Activated CD4-positive, alpha-beta T cell treated with anti-CD3 and anti-CD28 coated beads, Interleukin-2, amount 10 ng/mL, durations not matched to agents 7 days and 5 days (primary cell): Measurements from ENCODE around the gene YWHAH. TPM values are rescaled to one million over a fixed set of nuclear protein-coding genes. Genes with fewer than 3 reads are reported as not detected.

Source experiments
- CTCF ChIA-PET: fragments of 350-600 bp; sonication (Branson Sonifier 250); formaldehyde crosslinking; loops from one replicate; lab custom pipeline; 2021; ENCODE audit warnings: antibody characterized with exemption; lab: Charles Lee
- POLR2A ChIA-PET: fragments of 350-600 bp; sonication (Branson Sonifier 250); formaldehyde crosslinking; loops from one replicate; lab custom pipeline; 2021; ENCODE audit warnings: antibody characterized with exemption; lab: Charles Lee
- DNase-seq: peaks from one replicate; pipeline ENCODE4 v3.0.0-alpha.2; 2020
- H3K27ac Mint-ChIP-seq: one replicate; pipeline ENCODE4 v1.8.0; 2021; ENCODE audit warnings: mild to moderate bottlenecking, moderate library complexity, mixed read lengths
- H3K27me3 Mint-ChIP-seq: one replicate; pipeline ENCODE4 v1.8.0; 2021; ENCODE audit warnings: mixed read lengths
- H3K36me3 Mint-ChIP-seq: one replicate; pipeline ENCODE4 v1.8.0; 2021; ENCODE audit warnings: low read depth, mixed read lengths
- H3K4me1 Mint-ChIP-seq: one replicate; pipeline ENCODE4 v1.8.0; 2021; ENCODE audit warnings: mixed read lengths
- H3K4me3 Mint-ChIP-seq: one replicate; pipeline ENCODE4 v1.8.0; 2021; ENCODE audit warnings: mild to moderate bottlenecking, moderate library complexity, mixed read lengths
- H3K9me3 Mint-ChIP-seq: one replicate; pipeline ENCODE4 v1.8.0; 2021; ENCODE audit warnings: mixed read lengths
- total RNA-seq, 2 experiments: library from RNA; stranded (reverse); gene quantifications; one replicate each; pipeline ENCODE4 v1.2.3, GENCODE V29; 2021

YWHAH gene
- total RNA-seq: 100 to 1,000 TPM; 182 to 190 TPM

DNA sequence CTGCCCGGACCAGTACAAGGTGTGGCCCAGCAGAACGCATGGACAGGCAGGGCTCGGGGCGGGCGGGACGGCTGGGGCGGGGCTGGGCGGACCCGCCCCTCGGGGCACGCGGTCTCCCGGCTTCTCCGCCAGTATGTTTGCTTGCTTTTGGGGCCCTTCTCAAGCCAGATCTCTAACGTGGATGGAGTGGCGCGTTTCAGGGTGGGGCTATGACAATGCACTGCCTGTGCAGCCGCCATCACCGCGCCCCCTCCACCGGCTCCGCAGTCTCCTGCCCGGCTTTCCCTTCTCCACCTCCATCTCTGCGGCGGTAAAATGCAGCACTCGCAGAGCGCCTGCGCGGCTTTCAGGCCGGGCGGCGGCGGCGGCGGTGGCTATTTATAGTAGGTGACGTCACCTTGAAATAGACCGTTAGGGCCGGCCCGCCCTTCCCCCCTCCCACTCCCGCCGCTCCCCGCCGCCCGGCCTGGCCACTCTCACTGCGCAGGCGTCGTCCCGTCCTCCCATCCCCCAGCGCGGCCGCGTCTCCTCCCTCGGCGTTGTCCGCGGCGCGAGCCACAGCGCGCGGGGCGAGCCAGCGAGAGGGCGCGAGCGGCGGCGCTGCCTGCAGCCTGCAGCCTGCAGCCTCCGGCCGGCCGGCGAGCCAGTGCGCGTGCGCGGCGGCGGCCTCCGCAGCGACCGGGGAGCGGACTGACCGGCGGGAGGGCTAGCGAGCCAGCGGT lies at the start of gene YWHAH:
Gene YWHAH, plus strand, starts transcription at position 558 of the 722 bp plus-strand sequence. CDS start 199 bp downstream, outside the sequence.
- peaks cover 17% of the 10 kb centered on the region for H3K36me3 Mint-ChIP-seq
- POLR2A ChIA-PET: no interaction called here

GRCh38 chr22:31895411-31896123 lies 48.8 kb upstream of the YWHAH start:
- POLR2A ChIA-PET: no interaction called here
- no peak for DNase-seq
- peaks cover 3% of the 10 kb centered on the region for H3K36me3 Mint-ChIP-seq
- no peaks in the 10 kb centered on the region for H3K9me3 Mint-ChIP-seq
- CTCF ChIA-PET: interaction anchor here (0.6 to 1.4 kb wide), 2 partner anchors 13 to 133 kb away, joined by 3 to 7 read pairs; no protein-coding TSS in a partner anchor
- no peaks in the 10 kb centered on the region for H3K27me3 Mint-ChIP-seq
- peaks cover 3% of the 10 kb centered on the region for H3K4me1 Mint-ChIP-seq
- no peak overlapping the region for H3K27ac Mint-ChIP-seq
- H3K4me3 Mint-ChIP-seq: no peak overlapping the region

More for the DNA sequence above, at the start of gene YWHAH:
- no peaks in the 10 kb centered on the region for H3K27me3 Mint-ChIP-seq
- peaks cover 31% of the 10 kb centered on the region for H3K4me1 Mint-ChIP-seq
- H3K4me3 Mint-ChIP-seq: peak within 1 kb of the TSS; percentile 85
- no peaks in the 10 kb centered on the region for H3K9me3 Mint-ChIP-seq
- H3K27ac Mint-ChIP-seq: peak within 1 kb of the TSS; percentile 96
- DNase-seq: peak; percentile 89
- CTCF ChIA-PET: interaction anchor here (0.6 kb wide), 1 partner anchor 16 kb away, joined by 3 read pairs; no protein-coding TSS in a partner anchor

GRCh38 chr22:31896472-31896871 lies 47.9 kb upstream of the YWHAH start:
- Mint-ChIP-seq H3K9me3 (no peaks in the 10 kb centered on the region), H3K36me3 (peaks cover 3% of the 10 kb centered on the region), H3K4me1 (peaks cover 2% of the 10 kb centered on the region), H3K27ac (no peak overlapping the region), H3K27me3 (no peaks in the 10 kb centered on the region), H3K4me3 (no peak overlapping the region)
- no peak for DNase-seq
- POLR2A ChIA-PET: no interaction called here
- CTCF ChIA-PET: interaction anchor here (1.4 kb wide), 1 partner anchor 12 kb away, joined by 7 read pairs; no protein-coding TSS in a partner anchor

DNA sequence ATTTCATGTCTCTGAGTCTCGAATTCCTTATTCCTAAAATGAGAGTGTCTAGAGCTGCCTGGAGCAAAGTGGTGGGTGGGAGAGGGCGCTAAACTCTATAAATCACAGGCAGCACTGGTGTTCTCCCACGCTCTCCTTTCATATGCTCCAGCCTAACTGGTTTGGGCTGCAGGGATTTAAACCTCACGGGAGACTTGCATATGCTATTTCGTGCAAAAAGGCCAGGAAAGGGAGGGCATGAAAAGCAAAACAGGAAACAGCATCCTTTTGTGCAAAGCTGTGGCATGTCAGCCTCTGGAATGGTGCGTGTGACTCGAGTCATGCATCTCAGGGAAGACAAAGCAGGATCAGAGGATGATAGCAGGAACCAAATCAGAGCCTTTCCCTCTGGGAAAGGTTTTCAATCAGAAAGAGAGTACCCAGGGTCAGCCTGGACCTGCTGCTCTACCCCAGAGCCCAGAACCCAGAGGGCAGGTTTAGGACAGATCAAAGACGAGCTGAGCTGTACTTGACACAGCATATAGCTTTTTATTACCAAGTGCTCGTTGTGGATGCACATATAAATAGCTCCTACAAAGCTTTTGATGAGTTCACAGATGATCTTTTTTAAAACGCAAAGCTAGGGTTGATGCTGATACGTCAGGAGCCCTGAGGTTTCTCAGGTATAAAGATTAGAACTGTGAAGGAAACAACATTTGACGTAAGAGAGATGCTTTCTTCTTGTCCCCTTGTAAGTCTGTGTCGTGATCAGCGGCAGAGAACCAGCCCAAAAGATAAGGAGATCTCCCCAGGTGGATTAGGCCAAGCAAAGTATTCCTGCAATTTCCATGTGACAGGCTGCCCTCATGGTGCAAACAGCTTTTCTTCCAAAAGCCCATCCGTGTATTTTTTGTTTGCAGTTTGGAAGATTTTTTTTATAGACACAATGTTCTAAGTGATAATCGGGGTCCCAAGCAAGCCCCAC lies 46.2 kb upstream of the YWHAH start:
- no peak for DNase-seq
- Mint-ChIP-seq H3K4me1 (peaks cover 2% of the 10 kb centered on the region), H3K4me3 (no peak overlapping the region), H3K27me3 (no peaks in the 10 kb centered on the region), H3K27ac (no peak overlapping the region), H3K9me3 (no peaks in the 10 kb centered on the region), H3K36me3 (peaks cover 3% of the 10 kb centered on the region)
- ChIA-PET POLR2A (no interaction called here), CTCF (interaction anchor here (0.7 kb wide), 1 partner anchor 22 kb away, joined by 3 read pairs; no protein-coding TSS in a partner anchor)

DNA sequence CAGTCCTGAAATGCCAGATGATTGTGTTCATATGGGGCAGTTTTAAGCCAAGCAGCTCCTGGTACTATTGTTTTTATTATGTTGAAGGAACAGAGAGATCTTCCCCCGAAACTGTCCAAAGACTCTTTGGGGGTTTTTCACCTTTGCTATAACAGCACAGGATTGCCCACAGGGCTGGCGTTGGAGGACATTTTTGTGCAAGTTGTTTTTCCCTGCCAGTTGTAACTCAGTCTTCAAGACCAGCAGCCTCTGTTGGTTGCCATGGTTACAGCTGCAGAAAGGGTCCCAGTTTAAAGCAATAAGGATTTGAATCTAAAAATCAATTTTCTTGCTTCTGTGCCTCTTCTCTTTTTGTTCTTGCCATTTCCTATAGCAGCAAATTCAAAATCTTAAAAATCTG lies 45.4 kb upstream of the YWHAH start:
- H3K4me3 Mint-ChIP-seq: no peak overlapping the region
- peaks cover 2% of the 10 kb centered on the region for H3K36me3 Mint-ChIP-seq
- ChIA-PET CTCF (interaction anchor here (0.7 kb wide), 1 partner anchor 22 kb away, joined by 3 read pairs; no protein-coding TSS in a partner anchor), POLR2A (no interaction called here)
- no peaks in the 10 kb centered on the region for H3K27me3 Mint-ChIP-seq
- H3K9me3 Mint-ChIP-seq: no peaks in the 10 kb centered on the region
- peaks cover 2% of the 10 kb centered on the region for H3K4me1 Mint-ChIP-seq
- H3K27ac Mint-ChIP-seq: no peak overlapping the region
- no peak for DNase-seq

- Mint-ChIP-seq H3K9me3 (no peaks in the 10 kb centered on the region), H3K27ac (no peak overlapping the region), H3K36me3 (peaks cover 2% of the 10 kb centered on the region), H3K4me1 (peaks cover 2% of the 10 kb centered on the region), H3K27me3 (no peaks in the 10 kb centered on the region), H3K4me3 (no peak overlapping the region)
- CTCF ChIA-PET: no interaction called here
- POLR2A ChIA-PET: no interaction called here
- no peak for DNase-seq
These were observed 44.7 kb upstream of the YWHAH start for GRCh38 chr22:31899669-31900068.

DNA sequence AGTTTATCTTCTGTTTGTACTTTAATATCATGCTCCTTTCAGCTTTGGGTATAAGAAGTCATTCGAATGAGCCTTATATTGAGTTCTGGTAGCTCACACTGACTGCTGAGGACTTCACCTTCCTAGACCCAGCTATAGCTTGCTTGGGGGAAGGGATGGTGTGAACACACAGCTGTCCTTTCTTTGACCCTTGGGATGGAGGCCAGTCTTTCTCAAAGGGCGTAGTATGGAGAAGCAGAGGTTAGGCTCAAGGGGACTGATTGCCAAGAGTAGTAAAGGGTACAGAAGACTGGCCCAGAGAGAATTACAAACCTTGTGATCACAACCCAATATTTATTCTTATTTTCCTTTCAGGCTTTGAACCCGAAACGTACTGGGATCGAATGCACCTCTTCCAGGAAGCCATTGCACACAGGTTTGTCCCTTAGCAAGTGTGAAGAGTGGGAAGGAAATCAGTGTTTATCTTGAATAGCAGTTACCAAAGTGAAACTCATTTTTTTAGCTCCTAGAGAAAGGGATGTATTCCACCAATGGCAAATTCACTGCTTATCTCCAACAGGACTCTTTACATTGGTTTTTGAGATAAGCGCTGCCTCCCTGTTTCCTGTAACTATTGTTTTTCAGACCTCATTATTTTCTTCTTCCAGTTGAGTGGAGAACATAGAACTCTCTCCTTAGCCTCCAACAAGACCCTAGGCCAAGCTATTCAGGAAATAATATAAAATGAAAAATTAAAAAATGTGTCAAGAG lies 42.8 kb upstream of the YWHAH start:
- peaks cover 2% of the 10 kb centered on the region for H3K4me1 Mint-ChIP-seq
- CTCF ChIA-PET: interaction anchor here (0.6 to 1.6 kb wide), 4 partner anchors 10 to 710 kb away, joined by 4 to 5 read pairs (median 4); no protein-coding TSS in a partner anchor
- no peak overlapping the region for H3K4me3 Mint-ChIP-seq
- DNase-seq: no peak
- no peaks in the 10 kb centered on the region for H3K27me3 Mint-ChIP-seq
- H3K27ac Mint-ChIP-seq: no peak overlapping the region
- peaks cover 5% of the 10 kb centered on the region for H3K36me3 Mint-ChIP-seq
- no peaks in the 10 kb centered on the region for H3K9me3 Mint-ChIP-seq
- POLR2A ChIA-PET: interaction anchor here (0.6 kb wide), 1 partner anchor 14 kb away, joined by 4 read pairs; no protein-coding TSS in a partner anchor

- DNase-seq: no peak
- POLR2A ChIA-PET: no interaction called here
These were observed 39.7 kb upstream of the YWHAH start for GRCh38 chr22:31904651-31905050.

DNA sequence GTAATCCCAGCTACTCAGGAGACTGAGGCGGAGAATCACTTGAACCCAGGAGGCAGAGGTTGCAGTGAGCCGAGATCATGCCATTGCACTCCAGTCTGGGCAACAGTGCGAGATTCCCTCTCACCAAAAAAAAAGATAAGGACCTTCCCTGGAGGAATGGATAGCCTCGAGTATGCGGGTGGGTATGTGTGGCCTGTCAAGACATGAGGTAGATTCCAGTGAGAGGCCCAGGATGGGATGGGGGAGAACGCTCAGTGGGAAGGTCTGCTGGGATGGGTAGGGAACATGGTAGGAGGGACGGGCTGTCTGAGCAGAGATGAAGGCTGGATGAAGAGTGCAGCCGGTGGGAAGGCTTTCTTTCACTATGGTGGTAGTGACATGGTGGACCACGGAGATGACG lies 39.0 kb upstream of the YWHAH start:
- Mint-ChIP-seq H3K4me1 (peaks cover 2% of the 10 kb centered on the region), H3K27ac (no peak overlapping the region), H3K9me3 (no peaks in the 10 kb centered on the region), H3K27me3 (no peaks in the 10 kb centered on the region), H3K4me3 (no peak overlapping the region), H3K36me3 (peaks cover 9% of the 10 kb centered on the region)
- ChIA-PET POLR2A (no interaction called here), CTCF (interaction anchor here (0.9 kb wide), 1 partner anchor 13 kb away, joined by 3 read pairs; no protein-coding TSS in a partner anchor)
- DNase-seq: no peak

More at GRCh38 chr22:31904651-31905050, 39.7 kb upstream of the YWHAH start:
- no peak overlapping the region for H3K27ac Mint-ChIP-seq
- peaks cover 2% of the 10 kb centered on the region for H3K4me1 Mint-ChIP-seq
- CTCF ChIA-PET: no interaction called here
- no peak overlapping the region for H3K4me3 Mint-ChIP-seq
- no peaks in the 10 kb centered on the region for H3K27me3 Mint-ChIP-seq
- no peaks in the 10 kb centered on the region for H3K9me3 Mint-ChIP-seq
- peaks cover 8% of the 10 kb centered on the region for H3K36me3 Mint-ChIP-seq

GRCh38 chr22:31906086-31906485 lies 38.2 kb upstream of the YWHAH start:
- peaks cover 11% of the 10 kb centered on the region for H3K36me3 Mint-ChIP-seq
- H3K27ac Mint-ChIP-seq: no peak overlapping the region
- H3K4me3 Mint-ChIP-seq: no peak overlapping the region
- no peaks in the 10 kb centered on the region for H3K9me3 Mint-ChIP-seq
- H3K27me3 Mint-ChIP-seq: no peaks in the 10 kb centered on the region
- DNase-seq: no peak
- POLR2A ChIA-PET: no interaction called here
- CTCF ChIA-PET: interaction anchor here (0.9 kb wide), 1 partner anchor 12 kb away, joined by 3 read pairs; no protein-coding TSS in a partner anchor
- peaks cover 2% of the 10 kb centered on the region for H3K4me1 Mint-ChIP-seq

DNA sequence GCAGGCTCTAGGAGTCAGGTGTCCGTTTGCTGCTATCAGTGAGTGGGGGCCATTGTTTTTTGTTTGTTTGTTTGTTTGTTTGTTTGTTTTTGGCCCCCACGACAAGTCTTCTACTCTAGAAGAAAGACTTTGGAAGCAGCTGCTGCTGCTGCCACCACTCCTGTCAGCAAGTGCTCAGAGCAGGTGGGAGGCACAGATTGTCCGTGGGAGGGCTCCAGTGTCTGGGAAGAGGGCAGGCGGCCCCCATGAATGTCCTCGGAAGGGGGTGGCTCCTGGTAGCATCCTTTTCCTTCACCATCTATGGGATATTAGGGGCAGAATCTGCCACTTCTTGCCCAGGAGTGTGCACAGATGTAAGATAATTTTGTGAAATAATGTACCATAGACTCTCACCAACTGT lies 37.8 kb upstream of the YWHAH start:
- POLR2A ChIA-PET: no interaction called here
- Mint-ChIP-seq H3K9me3 (no peaks in the 10 kb centered on the region), H3K36me3 (peaks cover 11% of the 10 kb centered on the region), H3K27ac (no peak overlapping the region), H3K4me3 (no peak overlapping the region), H3K4me1 (no peaks in the 10 kb centered on the region), H3K27me3 (no peaks in the 10 kb centered on the region)
- DNase-seq: no peak
- CTCF ChIA-PET: no interaction called here
